RPMI8226 (cell line): ENCODE data around the gene FOXJ2.
"Not testable (repeated sequence)": the region's sequence is repeated elsewhere in the genome, so short reads cannot be mapped to it uniquely, and the experiment has no call there.

Experiments
- DNase-seq: peaks from one replicate; pipeline ENCODE4 v3.0.0-alpha.2; 2015

Gene FOXJ2

GRCh38 chr12:8031017-8031416 lies 1.5 kb upstream of the FOXJ2 start:
- DNase-seq: not testable (repeated sequence)

DNA sequence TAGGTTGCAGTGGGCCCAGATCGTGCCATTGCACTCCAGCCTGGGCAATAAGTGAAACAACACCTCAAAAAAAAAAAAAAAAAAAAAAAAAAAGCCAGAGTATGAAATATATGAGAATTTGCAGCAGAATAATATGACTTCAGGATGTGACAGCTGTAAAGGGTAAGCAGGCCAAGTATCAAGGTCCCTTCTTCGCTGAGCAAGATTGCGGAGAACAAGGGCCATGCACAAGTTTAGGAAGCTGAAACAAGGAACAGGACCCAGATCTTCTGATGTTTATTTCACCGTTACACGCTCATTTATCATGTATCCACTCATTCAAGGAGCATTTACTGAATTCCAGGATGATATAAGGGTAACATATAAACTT lies 659 bp upstream of the FOXJ2 start:
- DNase-seq: no peak

DNA sequence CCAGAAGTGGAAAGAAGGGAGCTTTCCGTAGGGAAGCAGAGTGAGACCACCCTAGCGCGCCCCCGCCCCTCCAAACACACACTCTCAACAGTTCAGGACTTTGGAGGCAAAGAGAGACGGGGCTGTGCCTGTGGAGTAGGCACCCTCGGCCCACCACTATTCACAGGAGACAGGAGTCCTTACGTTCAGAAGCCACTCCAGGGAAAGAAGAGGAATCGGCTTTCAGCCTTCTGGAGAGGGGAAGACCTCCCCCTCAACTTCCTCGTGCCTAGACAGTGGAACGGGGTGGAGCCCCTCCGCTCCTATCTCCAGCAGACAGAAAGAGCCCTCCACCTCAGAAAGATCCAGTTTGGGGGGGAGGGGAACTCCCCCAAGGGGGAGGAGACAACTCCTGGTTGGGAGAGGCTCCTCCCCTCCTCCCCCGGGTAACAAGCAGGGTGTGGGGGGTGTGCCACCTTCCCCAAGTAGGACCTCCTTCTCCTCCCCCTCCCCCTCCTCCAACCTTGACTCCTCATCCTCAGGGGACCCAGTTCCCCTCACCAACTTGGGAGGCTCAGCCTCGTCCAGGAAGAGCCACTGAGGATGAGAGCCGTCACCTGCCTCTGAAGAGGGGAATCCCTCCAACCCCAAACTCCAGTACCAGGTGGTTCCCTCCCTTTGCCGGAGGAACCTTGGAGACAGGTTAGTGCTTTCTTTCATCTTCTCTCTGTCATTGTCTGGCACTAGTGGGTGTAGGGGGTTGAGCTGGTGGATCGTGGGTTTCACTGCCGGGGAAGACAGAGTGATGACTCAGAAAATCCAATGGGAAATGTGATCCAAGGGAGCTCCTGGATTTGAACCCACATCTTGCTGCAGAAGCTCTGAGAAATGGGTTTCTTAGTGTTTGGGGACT lies 883 bp downstream of the FOXJ2 start:
- DNase-seq: peak; percentile 19

- no peak for DNase-seq
Observed at GRCh38 chr12:8034802-8035201, 2.3 kb downstream of the FOXJ2 start.

DNA sequence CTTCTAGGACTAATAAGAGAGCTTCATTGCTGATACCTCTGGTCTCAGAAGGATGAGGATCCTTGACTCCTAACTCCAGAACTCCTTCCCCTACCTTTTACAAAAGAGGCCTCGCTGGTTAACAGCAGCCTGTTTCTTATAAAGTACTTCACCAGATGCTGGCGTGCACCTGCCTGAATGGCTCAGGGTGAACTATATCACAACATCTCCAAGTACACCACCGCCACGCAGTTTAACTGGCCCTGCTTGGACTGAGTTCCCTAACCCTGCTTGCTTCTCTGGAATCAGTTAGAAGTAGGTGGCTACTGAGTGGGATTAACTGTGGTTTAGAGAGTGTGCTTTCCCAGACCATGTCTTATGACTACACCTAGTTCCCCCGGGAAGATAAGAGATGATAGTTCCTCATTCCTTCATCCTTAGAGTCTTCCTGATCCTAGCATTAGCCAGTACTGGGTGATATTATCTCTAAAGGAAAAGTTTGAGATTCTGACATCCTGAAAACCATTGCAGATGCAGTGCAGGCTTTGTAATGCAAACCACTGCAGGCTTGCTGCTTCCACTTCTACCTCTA lies 3.0 kb downstream of the FOXJ2 start:
- DNase-seq: no peak

GRCh38 chr12:8036346-8036745 lies 3.8 kb downstream of the FOXJ2 start:
- no peak for DNase-seq

DNA sequence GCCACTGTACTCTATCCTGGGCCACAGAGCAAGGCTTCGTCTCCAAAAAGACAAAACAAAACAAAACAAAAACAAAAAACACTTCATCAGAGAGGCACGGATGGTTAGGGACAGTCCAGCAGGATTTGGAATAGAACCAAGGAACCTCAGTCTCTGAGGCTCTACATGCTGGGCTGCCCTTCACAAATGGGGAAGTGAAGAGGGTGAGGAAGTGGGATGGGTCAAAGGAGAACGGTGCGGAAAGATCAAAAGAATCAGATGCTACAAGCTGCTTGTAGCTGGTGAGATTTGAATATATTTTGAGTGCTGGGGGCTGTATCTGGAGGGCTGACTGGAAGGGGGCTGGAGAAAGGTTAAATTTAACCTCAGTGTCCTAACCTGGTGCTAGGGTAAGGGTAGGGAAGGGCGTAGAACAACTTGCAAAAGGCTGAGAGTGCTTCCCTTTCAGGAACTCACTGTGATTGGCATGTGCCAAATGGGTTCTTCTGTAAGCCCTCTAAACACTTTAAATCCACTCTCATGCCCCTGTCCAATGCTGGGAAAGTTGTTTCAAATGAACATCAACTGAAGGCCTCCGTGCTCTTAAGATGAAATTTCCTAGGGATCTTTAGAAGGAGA lies 4.6 kb downstream of the FOXJ2 start:
- peak; percentile 62 for DNase-seq

- DNase-seq: no peak
Observed at GRCh38 chr12:8037947-8038346, 5.4 kb downstream of the FOXJ2 start.

- no peak for DNase-seq
Observed at GRCh38 chr12:8038659-8039114, 6.2 kb downstream of the FOXJ2 start.

DNA sequence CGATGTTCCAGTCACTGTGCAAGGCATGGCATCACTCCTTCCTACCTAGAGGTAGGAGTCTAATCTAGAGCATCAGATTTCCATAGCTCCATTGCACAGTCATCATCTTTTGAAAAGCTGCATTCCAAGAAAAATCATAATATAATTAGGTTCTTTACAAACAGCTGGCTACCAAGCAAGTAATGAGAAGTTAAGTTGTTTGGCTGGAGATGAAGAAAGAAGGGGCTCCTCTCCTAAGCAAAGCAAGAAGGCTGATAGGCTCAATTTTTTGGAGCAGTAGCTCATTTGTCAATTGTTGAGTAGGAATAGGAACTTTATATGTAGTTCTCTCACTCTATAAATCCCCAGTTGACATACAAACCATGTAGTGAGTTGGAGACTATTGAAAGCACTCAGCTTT lies 8.3 kb downstream of the FOXJ2 start:
- no peak for DNase-seq

DNA sequence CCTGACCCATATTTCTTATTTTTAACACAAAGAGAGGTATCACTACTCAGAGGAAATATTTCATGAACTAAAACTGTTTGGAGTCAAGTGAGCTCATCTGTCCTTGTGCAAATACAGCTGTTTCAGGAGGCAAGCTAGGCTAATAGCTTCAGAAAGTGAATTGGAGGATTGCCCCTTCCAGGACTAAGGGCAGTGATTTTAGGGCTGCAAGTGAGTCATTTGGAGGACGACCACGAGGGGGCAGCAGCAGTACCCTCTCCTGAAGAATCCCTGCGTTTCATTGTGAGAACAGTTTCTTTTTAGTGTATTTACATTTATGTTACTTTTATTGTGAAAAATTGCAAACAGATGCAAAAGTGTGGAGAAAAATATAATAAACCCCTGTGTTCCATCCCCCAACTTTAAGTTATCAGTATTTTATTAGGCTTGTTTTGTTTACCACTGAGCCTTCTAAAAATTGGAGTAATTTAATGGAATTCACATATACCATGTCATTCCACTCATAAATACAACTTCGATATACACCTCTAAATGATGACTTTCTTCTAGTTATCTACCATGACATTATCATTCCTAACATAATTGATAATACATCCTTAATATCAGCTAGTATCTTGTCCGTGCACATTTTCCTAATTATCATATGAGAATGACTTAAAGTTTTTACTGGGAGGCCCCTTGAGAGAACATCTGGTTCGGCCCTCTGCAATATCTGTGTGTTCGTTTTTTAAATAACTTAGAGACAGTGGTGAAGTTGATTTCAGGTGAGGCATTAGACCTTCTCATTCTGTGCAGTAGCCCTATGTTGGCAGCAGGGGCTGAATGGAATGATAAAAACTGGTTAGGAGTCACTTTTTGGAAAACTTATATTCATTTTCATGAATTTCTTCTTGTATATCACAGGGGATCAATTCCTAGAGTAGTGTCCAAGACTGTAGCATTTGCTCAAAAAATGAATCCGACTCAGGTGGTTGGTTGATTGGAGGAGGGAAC lies 13.7 kb downstream of the FOXJ2 start:
- peak; percentile 78 for DNase-seq

DNA sequence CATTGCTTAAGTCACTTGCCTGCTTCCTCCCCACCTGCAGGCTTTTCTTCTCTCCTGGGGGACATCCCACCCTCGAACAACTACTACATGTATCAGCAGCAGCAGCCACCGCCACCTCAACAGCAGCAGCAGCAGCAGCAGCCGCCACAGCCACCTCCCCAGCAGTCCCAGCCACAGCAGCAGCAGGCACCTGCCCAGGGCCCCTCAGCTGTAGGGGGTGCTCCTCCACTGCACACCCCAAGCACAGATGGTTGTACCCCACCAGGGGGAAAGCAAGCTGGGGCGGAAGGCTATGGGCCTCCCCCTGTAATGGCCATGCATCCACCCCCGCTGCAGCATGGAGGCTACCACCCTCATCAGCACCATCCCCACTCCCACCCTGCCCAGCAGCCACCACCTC lies 15.3 kb downstream of the FOXJ2 start:
- no peak for DNase-seq

- no peak for DNase-seq
Observed at GRCh38 chr12:8048906-8049305, 16.4 kb downstream of the FOXJ2 start.

GRCh38 chr12:8050600-8051250 lies 18.2 kb downstream of the FOXJ2 start:
- DNase-seq: no peak

- DNase-seq: no peak
Observed at GRCh38 chr12:8052679-8053078, 20.2 kb downstream of the FOXJ2 start.

DNA sequence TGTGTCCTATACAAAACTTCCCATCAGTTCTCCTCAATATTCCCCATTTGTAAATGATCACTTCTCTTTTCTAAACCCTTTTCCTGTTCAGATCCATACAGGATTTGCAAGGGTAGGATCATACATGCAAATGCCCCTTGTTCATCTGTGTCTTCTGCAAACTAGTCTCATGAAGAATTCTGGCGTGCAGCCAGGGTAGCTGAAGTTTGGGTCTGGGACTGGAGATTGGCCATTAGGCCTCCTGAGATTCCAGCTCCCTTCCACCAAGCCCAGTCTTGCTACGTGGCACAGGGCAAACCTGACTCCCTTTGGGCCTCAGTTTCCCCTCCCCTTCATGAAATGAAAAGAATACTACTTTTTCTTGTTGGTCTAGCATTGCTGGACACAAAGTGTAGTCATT lies 22.3 kb downstream of the FOXJ2 start:
- no peak for DNase-seq

DNA sequence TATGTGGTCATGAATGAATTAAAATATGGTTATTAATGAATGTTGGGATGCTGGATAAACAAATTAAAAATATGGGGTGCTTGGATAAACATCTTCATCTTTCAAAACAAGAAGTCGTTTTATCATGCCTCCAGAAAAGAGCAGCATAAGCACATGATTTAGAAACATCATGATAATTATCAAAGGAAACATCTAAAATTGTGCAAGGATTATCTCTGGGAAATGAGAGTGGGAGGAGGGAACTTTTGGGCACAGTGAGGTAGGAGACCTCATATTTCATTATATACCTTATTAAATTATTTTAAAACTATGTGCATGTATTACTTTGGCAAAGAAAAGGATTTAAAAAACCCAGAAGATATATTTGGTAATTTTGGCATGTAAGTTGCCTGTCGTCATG lies 24.8 kb downstream of the FOXJ2 start:
- DNase-seq: no peak

GRCh38 chr12:8057839-8058238 lies 25.3 kb downstream of the FOXJ2 start:
- no peak for DNase-seq

DNA sequence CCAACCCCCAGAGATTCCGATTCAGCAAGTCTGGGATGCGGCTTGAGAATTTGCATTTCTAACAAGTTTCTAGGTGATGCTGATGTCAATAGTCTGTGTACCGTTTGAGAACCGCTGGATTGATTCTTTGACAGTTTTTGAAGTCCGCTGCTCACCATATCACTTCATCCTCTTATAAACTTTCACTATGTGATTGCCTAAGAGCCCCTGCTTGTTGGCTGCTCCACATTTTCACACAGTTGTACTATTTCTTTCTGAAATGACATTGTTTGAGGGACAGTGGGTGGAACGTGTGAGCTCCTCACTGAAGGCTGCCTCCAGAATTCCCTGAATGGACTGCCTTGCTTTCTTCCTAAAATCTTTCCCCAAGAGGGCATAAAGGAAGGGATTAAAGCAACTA lies 26.0 kb downstream of the FOXJ2 start:
- no peak for DNase-seq

DNA sequence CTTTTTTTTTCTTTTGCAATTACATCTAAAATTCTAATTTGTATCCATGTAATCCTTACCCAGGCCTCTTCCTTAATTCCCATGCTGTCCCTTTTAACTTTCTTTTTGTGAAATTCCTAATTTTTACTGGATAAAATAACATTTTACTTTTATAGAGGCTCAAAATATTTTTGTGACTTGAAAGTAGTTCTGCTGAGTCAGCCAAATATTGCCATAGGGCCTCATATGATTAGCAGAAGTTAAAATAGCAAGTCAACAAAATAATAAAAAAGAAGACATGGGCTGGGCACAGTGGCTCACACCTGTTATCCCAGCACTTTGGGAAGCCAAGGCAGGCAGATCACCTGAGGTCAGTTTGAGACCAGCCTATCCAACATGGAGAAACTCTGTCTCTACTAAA lies 31.6 kb downstream of the FOXJ2 start:
- peak; percentile 63 for DNase-seq

DNA sequence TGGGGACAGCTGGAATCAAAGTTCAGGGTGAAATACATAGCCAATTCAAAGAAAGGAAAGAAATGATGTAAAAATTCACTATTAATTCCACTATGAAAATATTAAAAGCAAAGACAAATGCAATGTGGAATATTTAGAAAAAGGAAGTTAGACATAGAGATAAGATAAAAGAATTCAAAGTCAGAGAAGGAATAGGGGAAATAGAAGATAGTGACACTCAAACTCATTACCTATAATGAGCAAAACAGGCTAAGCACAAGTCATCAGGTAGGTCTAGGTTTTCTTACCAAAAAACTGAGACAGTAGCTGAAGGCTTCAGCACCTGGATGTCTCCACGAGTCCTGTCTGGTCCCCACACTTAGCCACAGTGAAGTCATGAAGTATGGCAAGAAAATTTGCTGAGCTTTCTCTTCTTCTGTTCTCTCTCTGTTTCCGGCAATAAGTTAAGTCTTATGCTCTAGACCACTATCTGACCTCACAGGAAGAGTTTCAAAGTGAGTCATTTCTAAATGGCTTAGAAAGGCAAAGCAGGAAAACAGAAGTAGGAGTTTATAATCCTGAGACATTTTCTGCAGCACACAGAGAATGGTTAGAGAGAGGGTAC lies 33.6 kb downstream of the FOXJ2 start, which contains the start of gene C3AR1:
Gene C3AR1 (minus strand): TSS at position 369 of the 604 bp plus-strand sequence. CDS start 6,174 bp downstream, outside the sequence.
- peak; percentile 91 for DNase-seq

GRCh38 chr12:8069582-8069981 lies 37.1 kb downstream of the FOXJ2 start:
- no peak for DNase-seq
